ENCODE data around the gene BMP7.
"Not testable (repeated sequence)": the region's sequence is repeated elsewhere in the genome, so short reads cannot be mapped to it uniquely, and the experiment has no call there.

BMP7 gene

GRCh38 chr20:57287901-57288300, 21.5 kb upstream of the BMP7 start:
- DNase-seq (ENCODE audit: low read depth), result no peak

- DNase-seq (ENCODE audit: low read depth), result no peak
Observed at GRCh38 chr20:57287007-57287880, 20.8 kb upstream of the BMP7 start.

- no peak for DNase-seq (ENCODE audit: low read depth)
Observed at GRCh38 chr20:57283860-57284259, 17.4 kb upstream of the BMP7 start.

GRCh38 chr20:57282670-57283361, 16.4 kb upstream of the BMP7 start:
- no peak for DNase-seq (ENCODE audit: low read depth)

GRCh38 chr20:57281900-57282299, 15.5 kb upstream of the BMP7 start:
- no peak for DNase-seq (ENCODE audit: low read depth)

GRCh38 chr20:57280221-57280620, 13.8 kb upstream of the BMP7 start:
- DNase-seq (ENCODE audit: low read depth), result no peak

GRCh38 chr20:57279548-57279947, 13.1 kb upstream of the BMP7 start:
- not testable (repeated sequence) for DNase-seq (ENCODE audit: low read depth)

GRCh38 chr20:57278457-57278856, 12.0 kb upstream of the BMP7 start:
- no peak for DNase-seq (ENCODE audit: low read depth)

GRCh38 chr20:57277398-57278105, 11.1 kb upstream of the BMP7 start:
- DNase-seq (ENCODE audit: low read depth), result no peak

GRCh38 chr20:57276221-57276620, 9.8 kb upstream of the BMP7 start:
- no peak for DNase-seq (ENCODE audit: low read depth)

GRCh38 chr20:57275813-57276212, 9.4 kb upstream of the BMP7 start:
- no peak for DNase-seq (ENCODE audit: low read depth)

- no peak for DNase-seq (ENCODE audit: low read depth)
Observed at GRCh38 chr20:57275334-57275733, 8.9 kb upstream of the BMP7 start.

- DNase-seq (ENCODE audit: low read depth), result no peak
Observed at GRCh38 chr20:57274846-57275245, 8.4 kb upstream of the BMP7 start.

GRCh38 chr20:57274299-57274698, 7.9 kb upstream of the BMP7 start:
- DNase-seq (ENCODE audit: low read depth), result no peak

- DNase-seq (ENCODE audit: low read depth), result no peak
Observed at GRCh38 chr20:57272883-57273535, 6.6 kb upstream of the BMP7 start.

GRCh38 chr20:57270204-57270984, 4.0 kb upstream of the BMP7 start:
- no peak for DNase-seq (ENCODE audit: low read depth)

GRCh38 chr20:57269148-57269984, 2.9 kb upstream of the BMP7 start:
- DNase-seq (ENCODE audit: low read depth), result no peak

GRCh38 chr20:57268399-57269076, 2.1 kb upstream of the BMP7 start:
- no peak for DNase-seq (ENCODE audit: low read depth)

- no peak for DNase-seq (ENCODE audit: low read depth)
Observed at GRCh38 chr20:57267158-57267821, 849 bp upstream of the BMP7 start.

- DNase-seq (ENCODE audit: low read depth), result no peak
Observed at GRCh38 chr20:57265997-57266290, 497 bp downstream of the BMP7 start.

Data from stimulated activated CD8-positive, alpha-beta memory T cell treated with anti-CD3 and anti-CD28 coated beads, Interleukin-12 subunit alpha, Interleukin-12 subunit beta, amount 100 ng/mL, for 1 hour (primary cell).